ENCODE measurements around the gene ASB4. TPM values are rescaled to one million over a fixed set of nuclear protein-coding genes. Genes with fewer than 3 reads are reported as not detected.

The ASB4 gene
- total RNA-seq, 4 donors from 2014 or later, result 1.4 to 27.3 (median 17.9) TPM

DNA sequence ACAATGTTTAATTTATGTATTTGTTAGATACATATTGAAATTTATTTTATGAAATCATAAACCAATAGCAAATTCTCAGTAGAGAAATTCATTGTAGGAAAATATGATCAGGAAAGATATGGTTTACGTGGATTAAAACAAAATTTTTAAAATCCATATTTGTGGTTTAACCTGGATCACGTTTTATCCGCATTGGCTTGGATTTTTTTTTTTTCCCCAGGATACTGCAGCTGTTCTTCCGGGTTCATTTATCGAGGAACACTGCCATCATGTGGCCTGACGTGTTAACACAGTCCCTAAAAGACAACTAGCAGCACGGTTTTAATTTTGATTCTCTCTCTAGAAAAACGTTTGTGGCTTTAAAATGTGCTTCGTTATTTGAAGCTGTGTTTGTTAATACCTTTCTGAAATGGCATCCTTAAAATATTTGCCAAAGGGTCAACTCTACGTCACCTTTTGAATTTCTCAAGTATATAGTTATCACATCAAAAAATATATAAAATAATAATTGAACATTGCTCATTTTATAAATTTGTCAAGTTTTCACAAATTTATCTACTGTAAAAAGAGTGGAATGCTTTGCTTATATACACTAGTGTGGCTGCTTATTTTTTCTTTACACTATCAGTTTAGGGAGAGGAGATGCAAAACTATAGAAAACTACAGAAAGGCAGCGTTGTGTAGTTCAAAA is 8.7 kb upstream of the ASB4 start:
- ATAC-seq (peak; percentile 77 to 83), DNase-seq (peak; percentile 38 to 63)
- in situ Hi-C loops (cut with MboI; ENCODE audit: low sequenced_read_pairs in 4 of 4) (loop anchor here in 3 of 4 donors (5.0 to 25.0 kb wide), 2 partner anchors 1015 to 1030 kb away; no protein-coding TSS in a partner anchor), intact Hi-C loops (cut with DNase I; ENCODE audit: low total_unique reads) (loop anchor here (2.0 to 10.0 kb wide), 3 partner anchors 42 to 965 kb away; partner anchors contain the start of gene PON2)
- Histone ChIP-seq H3K36me3 (no peaks in the 10 kb centered on the region), H3K9me3 (no peaks in the 10 kb centered on the region), H3K4me3 (peak overlapping the region; percentile 10 to 38 (median 21)), H3K4me1 (no peaks in the 10 kb centered on the region), H3K27ac (peak overlapping the region; percentile 38 to 51 (median 44)), H3K27me3 (no peaks in the 10 kb centered on the region)
- TF ChIP-seq CTCF (IDR thresholded peaks at IDR 0.05 in 4 of 5, conservative IDR thresholded peaks at IDR 0.05 in 1 of 5) (peak; percentile 70 to 83 (median 73)), POLR2A (IDR thresholded peaks at IDR 0.05) (no peak)

GRCh38 chr7:95478272-95479037 is 7.3 kb upstream of the ASB4 start:
- in situ Hi-C loops (cut with MboI; ENCODE audit: low sequenced_read_pairs in 4 of 4) (loop anchor here in 3 of 4 donors (5.0 to 25.0 kb wide), 2 partner anchors 1016 to 1031 kb away; no protein-coding TSS in a partner anchor), intact Hi-C loops (cut with DNase I; ENCODE audit: low total_unique reads) (loop anchor here (5.0 to 10.0 kb wide), 2 partner anchors 214 to 966 kb away; no protein-coding TSS in a partner anchor)
- Histone ChIP-seq H3K4me1 (no peaks in the 10 kb centered on the region), H3K27ac (no peak overlapping the region), H3K9me3 (no peaks in the 10 kb centered on the region), H3K4me3 (peak overlapping the region; percentile 30 to 42 (median 38)), H3K36me3 (no peaks in the 10 kb centered on the region), H3K27me3 (no peaks in the 10 kb centered on the region)
- no peak for DNase-seq
- ATAC-seq, result no peak
- TF ChIP-seq CTCF (IDR thresholded peaks at IDR 0.05 in 4 of 5, conservative IDR thresholded peaks at IDR 0.05 in 1 of 5) (no peak), POLR2A (IDR thresholded peaks at IDR 0.05) (no peak)

- intact Hi-C loops (cut with DNase I; ENCODE audit: low total_unique reads) (loop anchor here (5.0 to 10.0 kb wide), 2 partner anchors 215 to 968 kb away; no protein-coding TSS in a partner anchor), in situ Hi-C loops (cut with MboI; ENCODE audit: low sequenced_read_pairs in 4 of 4) (loop anchor here in 3 of 4 donors (5.0 to 25.0 kb wide), 2 partner anchors 1018 to 1033 kb away; no protein-coding TSS in a partner anchor)
Measured at GRCh38 chr7:95479992-95480624, 5.6 kb upstream of the ASB4 start.

More at GRCh38 chr7:95479992-95480624, 5.6 kb upstream of the ASB4 start:
- no peaks in the 10 kb centered on the region for H3K9me3 ChIP-seq
- H3K4me1 ChIP-seq, result peaks cover 0 to under 1% of the 10 kb centered on the region in 2 donors
- DNase-seq (no peak), ATAC-seq (no peak)
- no peaks in the 10 kb centered on the region for H3K36me3 ChIP-seq
- no peak for TF ChIP-seq CTCF (IDR thresholded peaks at IDR 0.05 in 4 of 5, conservative IDR thresholded peaks at IDR 0.05 in 1 of 5)
- TF ChIP-seq POLR2A (IDR thresholded peaks at IDR 0.05), result no peak
- H3K27me3 ChIP-seq, result no peaks in the 10 kb centered on the region
- no peak overlapping the region for H3K4me3 ChIP-seq
- no peak overlapping the region for H3K27ac ChIP-seq
